GM21786 (cell line): Measurements from ENCODE around the gene PAPLN.

Source experiments
- ATAC-seq: cut with Tn5 transposase; IDR thresholded peaks from one replicate; pipeline ENCODE4 v1.9.1; 2021; ENCODE audit not compliant: unreplicated experiment

PAPLN gene

GRCh38 chr14:73243748-73244147 lies 6.4 kb downstream of the PAPLN start:
- no peak for ATAC-seq

- no peak for ATAC-seq
Measured at GRCh38 chr14:73244541-73245290, 7.4 kb downstream of the PAPLN start.

GRCh38 chr14:73245480-73246325 lies 8.4 kb downstream of the PAPLN start:
- ATAC-seq = peak; percentile 38

GRCh38 chr14:73246387-73247150 lies 9.3 kb downstream of the PAPLN start:
- ATAC-seq = no peak

DNA sequence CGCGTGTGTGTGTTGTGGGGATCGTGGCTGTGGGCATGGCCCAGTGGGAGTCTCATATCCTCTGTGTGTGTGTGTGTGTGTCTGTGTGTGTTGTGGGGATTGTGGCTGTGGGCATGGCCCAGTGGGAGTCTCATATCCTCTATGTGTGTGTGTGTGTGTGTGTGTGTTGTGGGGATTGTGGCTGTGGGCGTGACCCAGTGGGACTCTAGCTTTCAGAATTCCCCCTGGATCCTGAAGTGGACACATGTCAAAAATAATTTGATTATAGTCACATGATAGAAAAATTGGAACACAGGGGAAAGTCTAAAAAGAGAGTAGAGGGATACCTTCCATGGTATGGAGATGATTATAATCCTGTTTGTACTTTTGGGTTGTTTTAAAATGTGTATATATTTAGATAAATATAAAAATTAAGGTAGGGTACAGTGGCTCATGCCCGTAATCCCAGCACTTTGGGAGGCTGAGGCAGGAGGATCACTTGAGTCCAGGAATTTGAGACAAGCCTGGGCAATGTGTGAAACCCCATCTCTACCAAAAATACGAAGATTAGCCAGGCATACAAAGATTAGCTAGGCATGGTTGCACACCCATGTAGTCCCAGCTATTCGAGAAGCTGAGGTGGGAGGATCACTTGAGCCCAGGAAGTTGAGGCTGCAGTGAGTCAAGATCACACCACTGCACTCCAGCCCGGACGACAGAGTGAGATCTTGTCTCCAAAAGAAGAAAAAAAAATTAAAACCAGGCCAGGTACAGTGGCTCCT lies 11.0 kb downstream of the PAPLN start:
- peak; percentile 54 for ATAC-seq

DNA sequence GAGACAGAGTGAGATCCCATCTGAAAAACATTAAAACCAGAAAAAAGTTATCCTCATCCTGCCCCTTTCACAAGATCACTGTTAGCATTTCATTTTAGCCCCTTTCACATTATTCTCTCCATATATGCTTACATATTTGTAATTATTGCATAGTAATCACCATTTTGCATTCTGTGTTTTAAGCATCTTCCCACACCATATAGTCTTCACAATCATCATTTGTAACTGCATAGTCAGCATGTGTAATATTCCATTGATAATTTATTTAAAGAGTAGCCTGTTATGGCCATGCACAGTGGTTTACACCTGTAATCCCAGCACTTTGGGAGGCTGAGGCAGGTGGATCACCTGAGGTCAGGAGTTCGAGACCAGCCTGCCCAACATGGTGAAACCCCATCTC lies 11.8 kb downstream of the PAPLN start:
- no peak for ATAC-seq

- no peak for ATAC-seq
Measured at GRCh38 chr14:73249564-73250316, 12.4 kb downstream of the PAPLN start.

GRCh38 chr14:73250317-73250713 lies 13.0 kb downstream of the PAPLN start:
- no peak for ATAC-seq

GRCh38 chr14:73250781-73251500 lies 13.6 kb downstream of the PAPLN start:
- ATAC-seq = no peak

DNA sequence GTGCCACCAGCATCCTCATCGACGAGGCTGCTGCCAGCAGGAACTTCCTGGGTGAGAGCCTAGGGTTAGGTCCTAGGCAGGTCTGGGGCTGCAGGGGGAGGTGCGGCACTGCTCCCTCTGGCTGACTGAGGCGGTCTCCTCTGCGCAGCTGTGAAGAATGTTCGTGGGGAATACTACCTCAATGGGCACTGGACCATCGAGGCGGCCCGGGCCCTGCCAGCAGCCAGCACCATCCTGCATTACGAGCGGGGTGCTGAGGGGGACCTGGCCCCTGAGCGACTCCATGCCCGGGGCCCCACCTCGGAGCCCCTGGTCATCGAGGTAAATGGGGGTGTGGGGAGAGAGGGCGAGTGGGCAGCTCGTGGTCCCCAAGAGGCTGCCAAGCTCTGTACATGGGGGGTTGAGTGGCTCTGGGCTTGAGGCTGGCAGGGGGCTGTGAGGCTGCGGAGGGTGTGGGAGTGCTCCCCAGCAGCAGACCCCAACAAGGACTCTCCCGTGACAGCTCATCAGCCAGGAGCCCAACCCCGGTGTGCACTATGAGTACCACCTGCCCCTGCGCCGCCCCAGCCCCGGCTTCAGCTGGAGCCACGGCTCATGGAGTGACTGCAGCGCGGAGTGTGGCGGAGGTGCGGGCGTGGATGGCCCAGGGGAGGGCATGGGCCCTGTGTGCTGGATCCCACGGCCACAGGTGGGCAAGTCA lies 14.4 kb downstream of the PAPLN start:
- ATAC-seq = no peak

DNA sequence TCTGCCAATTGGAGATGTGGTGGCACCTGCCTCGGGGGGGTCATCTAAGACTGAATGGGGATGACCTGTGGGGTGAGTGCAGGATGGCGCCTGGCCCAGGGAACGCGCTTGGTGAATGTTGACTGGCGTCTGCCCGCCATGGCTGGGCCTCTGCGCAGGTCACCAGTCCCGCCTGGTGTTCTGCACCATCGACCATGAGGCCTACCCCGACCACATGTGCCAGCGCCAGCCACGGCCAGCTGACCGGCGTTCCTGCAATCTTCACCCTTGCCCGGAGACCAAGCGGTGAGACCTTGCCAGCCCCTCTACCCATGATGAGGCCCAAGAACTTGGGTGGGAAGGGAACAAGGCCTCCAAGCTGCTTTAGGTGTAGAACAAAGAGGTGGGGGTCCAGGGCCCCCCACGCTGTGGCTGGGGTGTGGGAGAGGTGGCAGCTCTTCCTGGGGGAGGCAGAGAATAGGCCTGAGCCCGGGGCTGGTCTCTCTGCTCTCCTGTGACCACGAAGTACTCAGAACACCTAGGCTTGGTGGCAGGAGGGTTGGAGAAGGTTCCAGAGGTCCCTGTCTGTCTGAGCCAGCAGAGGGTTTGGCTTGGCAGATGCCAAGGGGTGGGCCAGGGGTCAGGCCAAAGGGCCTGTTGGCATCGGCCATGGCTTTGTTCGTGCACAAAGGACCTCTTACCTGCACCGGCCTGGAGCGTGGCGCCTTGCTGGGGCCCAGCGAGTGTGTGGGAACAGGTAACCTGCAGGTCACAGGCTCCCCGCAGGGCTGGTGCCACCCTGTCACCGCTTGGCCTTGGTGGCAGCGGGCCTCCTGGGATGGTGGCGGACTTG lies 15.4 kb downstream of the PAPLN start:
- no peak for ATAC-seq

DNA sequence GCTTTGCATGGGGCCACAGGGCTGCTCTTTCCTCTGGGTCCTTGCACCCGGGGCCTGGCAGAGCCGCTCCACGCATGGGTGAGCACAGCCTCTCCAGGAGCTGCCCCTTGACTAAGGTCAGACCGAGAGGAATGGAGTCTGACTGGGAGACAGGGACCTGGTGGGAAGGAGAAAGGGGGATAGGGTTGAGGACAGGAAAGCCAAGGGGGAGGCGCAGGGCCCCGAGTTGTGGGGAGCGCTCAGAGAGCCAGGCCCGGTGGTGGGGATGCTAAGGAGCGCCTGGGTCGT lies 16.0 kb downstream of the PAPLN start:
- no peak for ATAC-seq

GRCh38 chr14:73253721-73254120 lies 16.4 kb downstream of the PAPLN start:
- ATAC-seq = no peak

- no peak for ATAC-seq
Measured at GRCh38 chr14:73254247-73255004, 17.1 kb downstream of the PAPLN start.

- ATAC-seq = no peak
Measured at GRCh38 chr14:73255005-73255400, 17.7 kb downstream of the PAPLN start.

- ATAC-seq = no peak
Measured at GRCh38 chr14:73255693-73256225, 18.5 kb downstream of the PAPLN start.

DNA sequence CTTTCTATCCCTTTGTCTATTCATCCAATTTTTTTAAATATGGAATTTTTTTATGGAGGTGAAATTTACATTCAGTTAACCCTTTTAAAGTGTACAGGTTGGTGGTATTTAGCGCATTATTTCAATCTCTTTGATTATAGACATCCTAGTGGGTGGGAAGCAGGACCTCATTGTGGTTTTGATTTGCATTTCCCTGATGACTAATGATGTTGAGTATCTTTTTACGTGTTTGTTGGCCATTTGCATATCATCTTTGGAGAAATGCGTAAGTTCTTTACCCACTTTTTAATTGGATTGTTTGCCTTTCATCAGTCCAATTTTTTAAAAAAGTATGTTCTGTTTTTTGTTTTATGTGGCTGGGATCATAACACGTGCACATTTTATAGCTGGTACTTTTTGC lies 20.8 kb downstream of the PAPLN start:
- ATAC-seq = no peak
